Tongue (tissue), 2 donors: ENCODE data around the gene MARCHF3. TPM values are rescaled to one million over a fixed set of nuclear protein-coding genes. Genes with fewer than 3 reads are reported as not detected.
"Not testable (repeated sequence)": the region's sequence is repeated elsewhere in the genome, so short reads cannot be mapped to it uniquely, and the experiment has no call there.

Source experiments
- DNase-seq: peaks from one replicate; pipeline ENCODE4 v3.0.0-alpha.2; 2015
- total RNA-seq: library from RNA; depleted of rRNA; stranded (reverse); fragments of >200 nt; gene quantifications from one replicate; pipeline ENCODE4 v1.2.3, GENCODE V29; 2014

MARCHF3 gene
- total RNA-seq, 1 donor from 2014 or later = 5.1 TPM

DNA sequence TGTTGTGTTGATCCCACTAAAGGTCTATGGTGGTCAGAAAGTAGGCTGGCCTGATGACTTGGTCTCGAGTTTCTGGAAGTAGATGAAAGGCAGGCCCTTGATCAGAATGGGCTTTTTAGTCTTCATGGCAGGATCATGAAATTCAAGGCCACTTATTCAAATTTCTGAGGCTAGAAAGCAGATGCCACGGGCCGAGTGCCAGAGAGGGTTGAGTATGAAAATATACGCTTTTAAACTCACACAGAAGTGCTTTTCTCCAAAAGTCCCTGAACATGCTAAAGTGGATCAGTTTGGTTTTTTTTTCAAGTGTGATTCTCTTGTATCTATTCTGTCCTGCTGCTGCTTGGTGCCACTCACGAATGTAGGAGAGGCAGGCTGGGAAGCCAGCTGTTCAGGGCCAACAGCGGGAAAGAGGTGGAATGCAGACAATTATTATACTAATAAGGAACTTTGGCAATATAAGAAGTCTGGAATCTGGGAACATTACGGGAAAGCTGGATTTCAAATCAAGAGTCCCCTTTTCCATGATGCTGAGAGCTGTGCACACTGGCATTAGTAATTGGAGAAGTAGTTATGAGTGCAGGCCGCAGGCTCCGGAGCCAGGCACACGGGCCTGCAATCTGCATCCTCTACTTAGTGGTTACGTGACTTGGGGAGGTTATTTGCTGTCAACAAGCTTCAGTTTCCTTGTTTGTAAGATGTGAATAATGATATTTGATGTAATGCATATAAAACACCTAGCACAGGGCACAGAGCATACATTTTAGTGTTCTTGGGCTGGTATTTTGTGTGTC lies 157.6 kb downstream of the MARCHF3 start:
- peak; percentile 84 for DNase-seq

- DNase-seq = no peak
Observed at GRCh38 chr5:126871441-126871840, 158.9 kb downstream of the MARCHF3 start.

DNA sequence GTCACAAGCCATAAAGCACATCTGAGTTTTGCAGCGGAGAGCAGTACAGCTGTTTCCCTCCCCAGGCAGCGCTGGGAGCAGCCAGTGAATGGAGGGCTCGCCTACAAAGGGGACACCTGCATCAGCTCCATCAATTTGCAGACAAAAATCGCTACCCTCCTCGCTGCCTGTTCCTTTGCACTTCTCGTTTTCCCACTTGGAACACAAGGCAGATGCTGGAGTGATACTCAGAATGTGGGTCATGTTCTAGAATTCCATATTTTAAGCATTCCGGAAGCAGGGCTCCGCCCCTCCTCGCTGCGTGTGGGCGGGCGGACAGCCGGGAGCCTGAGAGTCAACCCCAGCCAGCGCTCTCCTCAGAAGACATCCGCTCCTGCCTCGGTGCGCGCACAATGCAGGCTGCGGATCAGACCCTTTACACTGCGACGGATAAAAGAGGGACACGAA lies 161.3 kb downstream of the MARCHF3 start:
- peak; percentile 77 for DNase-seq

DNA sequence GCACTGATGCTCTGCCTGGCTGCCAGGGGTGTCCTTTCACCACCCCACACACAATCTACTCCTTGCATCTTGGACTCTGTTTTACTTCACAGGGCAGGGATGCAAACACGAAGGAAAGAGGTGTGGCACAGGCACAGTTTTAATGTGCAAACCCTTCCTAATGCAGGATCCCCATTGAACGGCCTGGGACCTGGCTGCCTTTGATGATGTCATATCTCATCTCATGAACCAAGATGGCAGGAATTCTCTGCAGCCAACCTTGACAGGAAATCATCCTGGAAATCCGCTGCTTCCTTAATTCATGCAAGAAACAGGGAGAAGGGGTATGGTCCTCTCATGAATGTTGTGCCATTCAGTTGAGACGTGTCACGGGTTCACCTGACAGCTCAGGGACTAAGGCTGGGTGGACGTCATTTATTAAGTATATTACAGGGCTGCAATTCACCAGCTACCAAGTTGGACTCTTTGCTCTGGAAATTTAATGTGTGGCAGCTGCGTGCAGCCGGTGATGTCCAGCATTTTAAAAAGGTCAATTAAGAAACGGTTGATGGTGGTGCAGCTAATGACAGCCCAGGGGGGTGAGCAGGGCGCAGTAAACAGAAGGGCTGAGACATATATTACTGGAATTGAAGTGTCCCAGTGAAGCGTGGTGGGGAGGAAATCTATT lies 161.9 kb downstream of the MARCHF3 start:
- DNase-seq = no peak

DNA sequence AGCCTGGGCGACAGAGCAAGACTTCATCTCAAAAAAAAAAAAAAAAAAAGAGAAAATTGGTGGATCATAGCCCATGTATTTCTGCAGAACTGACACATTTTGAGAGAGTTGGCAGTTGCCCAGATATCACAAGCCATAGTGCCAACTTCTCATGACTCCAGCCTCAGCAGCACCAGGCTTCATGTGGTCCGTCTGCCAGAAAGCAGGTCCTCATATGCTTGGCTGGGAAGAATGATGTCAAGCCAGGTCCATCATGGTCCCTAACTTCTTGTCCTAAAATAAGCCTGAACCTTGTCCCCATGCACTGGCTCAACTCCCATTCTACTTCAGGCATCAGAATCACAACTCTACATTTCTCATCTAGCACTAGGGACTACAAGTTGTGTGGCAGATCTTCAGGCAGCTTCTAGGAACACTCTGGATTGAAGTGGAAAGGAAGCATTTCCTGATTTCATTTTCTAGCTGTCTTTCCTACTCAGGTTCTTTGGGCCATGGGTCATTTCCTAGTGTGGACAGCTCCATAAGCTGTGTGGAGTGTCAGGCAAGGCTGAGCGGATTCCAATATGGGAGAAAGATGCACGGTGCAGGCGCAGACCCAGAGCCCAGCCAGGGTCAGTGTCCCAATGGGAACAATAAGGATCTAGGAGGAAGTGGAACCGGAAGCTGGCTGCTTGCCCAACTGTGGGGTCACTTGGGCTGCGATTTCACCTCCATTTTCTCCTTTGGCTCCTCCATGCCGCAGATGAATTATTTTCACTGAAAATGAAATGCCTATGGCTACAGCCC lies 163.3 kb downstream of the MARCHF3 start:
- DNase-seq = peak; percentile 71

- DNase-seq = no peak
Observed at GRCh38 chr5:126865299-126865698, 165.1 kb downstream of the MARCHF3 start.

- DNase-seq = peak; percentile 84
Observed at GRCh38 chr5:126864042-126864688, 166.2 kb downstream of the MARCHF3 start.

DNA sequence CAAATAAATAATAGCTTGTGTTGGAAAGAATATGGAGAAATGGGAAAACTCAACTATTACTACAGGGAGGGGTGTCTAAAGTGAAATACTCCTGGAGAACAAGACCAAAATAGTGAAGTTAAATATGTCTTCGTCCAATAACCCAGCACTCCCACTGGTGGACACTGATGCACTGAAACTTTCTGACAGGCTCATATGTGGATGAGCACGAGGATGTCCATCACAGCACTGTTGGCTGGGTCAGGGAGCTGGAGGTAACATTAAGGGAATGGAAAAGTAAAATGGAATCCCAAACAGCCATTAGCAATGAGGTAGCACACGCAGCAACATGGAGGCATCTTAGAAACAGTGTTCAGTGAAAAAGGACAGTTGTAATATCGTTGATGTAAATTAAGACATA lies 167.0 kb downstream of the MARCHF3 start:
- DNase-seq = no peak

DNA sequence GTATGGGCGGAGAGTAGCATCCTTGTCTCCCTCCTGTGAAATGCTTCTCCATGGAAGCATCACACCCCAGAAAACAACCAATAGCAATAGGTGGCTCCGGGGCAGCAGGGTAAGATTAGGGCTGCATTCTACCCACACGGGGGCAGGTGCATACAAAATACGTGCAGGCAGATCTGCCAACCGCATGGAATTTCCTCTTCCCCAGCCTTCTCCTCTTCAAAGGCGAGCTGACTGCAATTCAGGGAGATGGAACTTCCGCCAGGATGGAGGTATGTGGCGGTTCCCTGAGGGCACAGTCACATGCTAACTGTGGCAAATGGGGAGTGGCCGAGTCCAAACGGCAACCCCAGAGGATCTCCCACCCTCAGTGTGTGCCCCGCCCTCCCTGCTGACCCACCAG lies 171.9 kb downstream of the MARCHF3 start:
- DNase-seq = no peak

- peak; percentile 68 for DNase-seq
Observed at GRCh38 chr5:126857472-126858410, 172.6 kb downstream of the MARCHF3 start.

- no peak for DNase-seq
Observed at GRCh38 chr5:126855266-126855665, 175.1 kb downstream of the MARCHF3 start.

GRCh38 chr5:126854526-126855110 lies 175.7 kb downstream of the MARCHF3 start:
- DNase-seq = no peak

DNA sequence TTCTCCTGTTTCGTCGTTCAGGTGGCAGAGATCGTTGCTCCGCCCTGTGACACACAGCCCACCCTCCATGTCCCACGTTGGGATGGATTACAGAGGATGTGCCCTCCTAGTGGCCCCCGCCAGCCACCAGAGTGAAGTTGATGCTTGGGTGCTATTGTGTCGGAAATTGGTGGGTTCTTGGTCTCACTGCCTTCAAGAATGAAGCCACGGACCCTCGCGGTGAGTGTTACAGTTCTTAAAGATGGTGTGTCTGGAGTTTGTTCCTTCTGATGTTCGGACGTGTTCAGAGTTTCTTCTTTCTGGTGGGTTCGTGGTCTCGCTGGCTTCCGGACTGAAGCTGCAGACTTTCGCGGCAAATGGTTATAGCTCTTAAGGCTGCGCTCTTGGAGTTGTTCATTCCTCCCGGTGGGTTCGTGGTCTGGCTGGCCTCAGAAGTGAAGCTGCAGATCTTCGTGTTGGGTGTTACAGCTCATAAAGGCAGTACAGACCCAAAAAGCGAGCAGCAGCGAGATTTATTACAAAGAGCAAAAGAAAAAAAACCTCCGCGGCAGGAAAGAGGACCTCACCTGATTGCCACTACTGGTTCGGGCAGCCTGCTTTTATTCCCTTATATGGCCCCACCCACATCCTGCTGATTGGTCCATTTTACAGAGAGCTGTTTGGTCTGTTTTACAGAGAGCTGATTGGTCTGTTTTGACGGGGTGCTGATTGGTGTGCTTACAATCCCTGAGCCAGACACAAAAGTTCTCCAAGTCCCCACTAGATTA lies 176.6 kb downstream of the MARCHF3 start:
- DNase-seq = not testable (repeated sequence)

DNA sequence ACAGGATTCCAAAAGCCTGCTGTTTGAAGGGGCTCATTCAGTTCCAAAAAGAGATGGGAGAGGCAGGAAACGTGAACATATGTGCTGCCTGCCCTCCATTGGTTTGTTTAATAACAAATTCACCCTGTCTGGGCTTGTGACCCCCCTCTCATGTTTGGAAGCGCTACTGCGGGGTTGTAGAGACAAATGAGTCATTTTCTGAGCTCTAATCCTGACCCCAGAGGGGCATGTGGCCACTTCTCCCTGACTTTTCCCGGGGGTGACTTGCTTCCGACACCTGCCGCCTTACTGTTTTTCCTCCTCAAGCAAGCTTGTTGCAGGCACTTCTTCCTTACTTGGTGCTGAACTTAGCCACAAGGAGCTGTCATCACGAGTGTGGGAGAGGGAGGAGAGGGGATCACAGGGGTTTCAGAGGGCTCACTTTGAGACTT lies 177.5 kb downstream of the MARCHF3 start:
- DNase-seq = no peak

GRCh38 chr5:126852091-126852571 lies 178.2 kb downstream of the MARCHF3 start:
- DNase-seq = peak; percentile 84

GRCh38 chr5:126851501-126852011 lies 178.8 kb downstream of the MARCHF3 start:
- peak; percentile 86 for DNase-seq

DNA sequence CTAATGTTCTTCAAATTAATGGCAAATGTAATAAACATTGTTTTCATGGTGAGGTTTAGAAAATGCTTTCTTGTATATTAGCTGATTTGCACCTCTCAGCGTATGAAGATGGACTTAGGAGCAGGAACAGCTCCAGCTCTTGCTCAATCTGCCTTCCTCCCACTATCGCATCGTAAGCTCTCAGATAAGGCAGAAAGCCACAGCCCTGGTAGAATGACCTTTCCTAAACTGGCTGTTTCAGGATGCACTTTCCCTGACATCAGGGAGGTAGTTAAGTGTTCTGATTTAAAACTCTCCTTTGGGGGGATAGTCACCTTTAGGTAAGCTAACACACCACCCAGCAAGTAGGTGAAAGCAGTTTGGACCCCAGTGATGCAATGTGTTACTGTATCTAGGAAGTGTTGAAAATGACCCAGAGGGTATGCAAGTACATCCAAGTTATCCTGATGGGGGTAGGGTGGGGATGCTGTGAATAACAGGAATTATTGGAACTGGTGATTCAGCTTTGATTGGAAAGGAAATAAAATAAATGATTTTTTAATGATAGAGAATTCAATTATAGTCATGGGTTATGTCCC lies 181.2 kb downstream of the MARCHF3 start:
- DNase-seq = no peak

DNA sequence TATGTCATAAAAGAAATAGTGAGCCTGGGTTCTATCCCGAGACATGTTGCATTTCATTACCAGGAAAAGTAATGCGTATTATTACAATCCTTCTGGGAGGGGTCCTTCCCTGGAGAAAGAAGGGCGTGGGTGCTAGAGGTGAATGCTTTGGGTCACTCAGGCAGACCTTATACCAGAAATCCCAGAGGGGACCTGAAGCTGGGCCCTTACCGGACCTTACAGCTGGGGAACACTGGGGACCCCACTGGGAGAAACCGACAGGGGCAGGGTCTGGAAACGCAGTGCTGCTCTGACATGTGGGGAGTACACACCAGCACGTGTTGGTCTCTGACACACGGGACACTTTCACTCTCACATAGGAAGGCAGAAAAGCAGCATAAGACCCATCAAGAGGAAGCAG lies 182.1 kb downstream of the MARCHF3 start:
- DNase-seq = no peak

DNA sequence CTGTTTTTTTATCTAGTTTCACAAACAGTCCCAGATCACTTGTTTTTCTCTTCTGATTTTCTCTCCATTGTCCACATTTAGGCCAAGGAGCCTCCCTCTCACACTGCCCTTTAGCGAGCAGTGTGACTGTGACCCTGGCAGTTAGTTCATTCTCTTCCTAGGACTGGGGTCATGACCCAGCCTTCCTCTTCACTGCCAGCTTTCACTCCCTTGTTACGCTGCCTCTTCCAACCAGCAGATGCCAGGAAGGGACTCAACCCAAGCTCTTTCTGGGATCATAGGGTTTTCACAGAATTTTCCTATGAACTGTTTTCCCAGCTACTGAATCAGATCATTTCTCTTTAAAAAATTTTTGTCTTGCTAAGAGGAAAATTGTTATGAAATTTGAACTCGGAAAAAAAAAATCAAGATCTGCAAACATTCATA lies 182.5 kb downstream of the MARCHF3 start:
- peak; percentile 58 for DNase-seq
